PC-9 (cell line): Measurements from ENCODE around the gene TENM4. TPM values are rescaled to one million over a fixed set of nuclear protein-coding genes. Genes with fewer than 3 reads are reported as not detected.

Source experiments
- BruUV-seq: library from RNA; stranded (reverse); fragments of 400-500 nt; replicated peaks from 2 replicates; lab custom pipeline; 2021; lab: Mats Ljungman, UMichigan
- CTCF ChIA-PET: fragments of 300-600 bp; sonication (Branson Sonifier 250); formaldehyde crosslinking; loops from one replicate; lab custom pipeline; 2022; ENCODE audit warnings: antibody characterized with exemption; lab: Charles Lee
- POLR2A ChIA-PET: fragments of 300-600 bp; sonication (Branson Sonifier 250); formaldehyde crosslinking; loops from one replicate; lab custom pipeline; 2022; ENCODE audit warnings: antibody characterized with exemption; ENCODE audit not compliant: unreplicated experiment; lab: Charles Lee
- DNase-seq, 2 experiments: peaks; one replicate each; pipeline versions ENCODE4 v3.0.0 to v3.0.0-alpha.2; 2015 to 2022; ENCODE audit warnings: mixed read lengths in 1 of 2
- H2AFZ ChIP-seq: fragments of 200-600 bp; sonication (generic); 2 replicates; pipeline ENCODE4 v1.8.1; 2017; ENCODE audit warnings: antibody characterized with exemption
- H3F3A ChIP-seq: fragments of 200-600 bp; sonication (generic); 2 replicates; pipeline ENCODE4 v1.8.1; 2017; ENCODE audit warnings: antibody characterized with exemption, mild to moderate bottlenecking, low read depth; ENCODE audit not compliant: insufficient read depth
- H3K27ac ChIP-seq: fragments of 200-600 bp; sonication (generic); 2 replicates; pipeline ENCODE4 v1.6.1; 2016; ENCODE audit warnings: mixed run types
- H3K27me3 ChIP-seq: fragments of 200-600 bp; sonication (generic); 2 replicates; pipeline ENCODE4 v1.6.1; 2016; ENCODE audit warnings: low read depth, mixed run types; ENCODE audit not compliant: insufficient read depth
- H3K36me3 ChIP-seq: fragments of 200-600 bp; sonication (generic); 2 replicates; pipeline ENCODE4 v1.6.1; 2016; ENCODE audit warnings: low read depth, mixed run types
- H3K4me1 ChIP-seq: fragments of 200-600 bp; sonication (generic); replicated peaks from 2 replicates; pipeline ENCODE4 v1.6.1; 2016; ENCODE audit warnings: mixed run types; ENCODE audit not compliant: insufficient read depth
- H3K4me2 ChIP-seq: fragments of 200-600 bp; sonication (generic); 2 replicates; pipeline ENCODE4 v1.6.1; 2017; ENCODE audit warnings: mixed run types
- H3K4me3 ChIP-seq: fragments of 200-600 bp; sonication (generic); 2 replicates; pipeline ENCODE4 v1.6.1; 2016; ENCODE audit warnings: mixed run types
- H3K79me2 ChIP-seq: fragments of 200-600 bp; sonication (generic); 2 replicates; pipeline ENCODE4 v1.6.1; 2017; ENCODE audit warnings: low read depth, mixed run types
- H3K9me2 ChIP-seq: fragments of 200-600 bp; sonication (generic); 2 replicates; pipeline ENCODE4 v1.8.1; 2017; ENCODE audit warnings: mild to moderate bottlenecking; ENCODE audit not compliant: insufficient read depth
- H3K9me3 ChIP-seq: fragments of 200-600 bp; sonication (generic); 2 replicates; pipeline ENCODE4 v1.8.1; 2016; ENCODE audit warnings: low read depth; ENCODE audit not compliant: insufficient read depth
- H4K20me1 ChIP-seq: fragments of 200-600 bp; sonication (generic); 2 replicates; pipeline ENCODE4 v1.8.1; 2017; ENCODE audit not compliant: insufficient read depth
- EZH2 ChIP-seq: fragments of 200-600 bp; sonication (generic); IDR thresholded peaks from 2 replicates; pipeline ENCODE4 v1.8.0; 2017; ENCODE audit warnings: antibody characterized with exemption, low read depth
- intact Hi-C: fragments of 100-400 bp; cut with micrococcal nuclease; formaldehyde crosslinking; loops from one replicate; pipeline ENCODE4 v1.10.0; 2022; ENCODE audit not compliant: unreplicated experiment
- total RNA-seq: library from RNA; stranded (reverse); gene quantifications from 2 replicates; pipeline ENCODE4 v1.2.3, GENCODE V29; 2021
- TF ChIP-seq, protein P1 (sequence below): fragments of 200-600 bp; sonication (generic); conservative IDR thresholded peaks from 2 replicates; pipeline ENCODE4 v1.6.1; 2017; ENCODE audit warnings: mixed run types, antibody characterized with exemption, mild to moderate bottlenecking, moderate library complexity

Gene TENM4
- total RNA-seq, 1 experiment from 2014 or later = not detected

DNA sequence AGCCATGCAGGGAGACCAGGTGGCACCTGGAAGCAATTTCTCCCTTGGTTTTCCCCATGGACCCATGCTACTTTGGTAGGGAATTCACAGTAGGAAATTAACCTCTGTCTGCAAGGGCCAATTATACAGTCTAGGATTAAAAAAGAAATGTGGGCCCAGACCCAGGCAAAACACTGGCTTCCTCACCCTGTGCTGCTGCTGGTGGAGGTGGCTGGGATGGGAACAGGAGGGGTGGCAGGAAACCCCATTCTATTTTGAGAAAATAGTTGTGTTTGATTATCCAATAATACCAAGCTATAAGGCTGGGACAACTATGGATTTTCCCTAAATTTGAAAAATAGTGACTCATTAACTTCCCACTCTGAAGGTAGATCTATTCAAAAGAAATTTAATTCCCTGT is 449.1 kb downstream of the TENM4 start:
- ChIA-PET POLR2A (no interaction called here), CTCF (no interaction called here)
- no peak overlapping the region for H3K27ac ChIP-seq
- TF ChIP-seq, protein P1, sequence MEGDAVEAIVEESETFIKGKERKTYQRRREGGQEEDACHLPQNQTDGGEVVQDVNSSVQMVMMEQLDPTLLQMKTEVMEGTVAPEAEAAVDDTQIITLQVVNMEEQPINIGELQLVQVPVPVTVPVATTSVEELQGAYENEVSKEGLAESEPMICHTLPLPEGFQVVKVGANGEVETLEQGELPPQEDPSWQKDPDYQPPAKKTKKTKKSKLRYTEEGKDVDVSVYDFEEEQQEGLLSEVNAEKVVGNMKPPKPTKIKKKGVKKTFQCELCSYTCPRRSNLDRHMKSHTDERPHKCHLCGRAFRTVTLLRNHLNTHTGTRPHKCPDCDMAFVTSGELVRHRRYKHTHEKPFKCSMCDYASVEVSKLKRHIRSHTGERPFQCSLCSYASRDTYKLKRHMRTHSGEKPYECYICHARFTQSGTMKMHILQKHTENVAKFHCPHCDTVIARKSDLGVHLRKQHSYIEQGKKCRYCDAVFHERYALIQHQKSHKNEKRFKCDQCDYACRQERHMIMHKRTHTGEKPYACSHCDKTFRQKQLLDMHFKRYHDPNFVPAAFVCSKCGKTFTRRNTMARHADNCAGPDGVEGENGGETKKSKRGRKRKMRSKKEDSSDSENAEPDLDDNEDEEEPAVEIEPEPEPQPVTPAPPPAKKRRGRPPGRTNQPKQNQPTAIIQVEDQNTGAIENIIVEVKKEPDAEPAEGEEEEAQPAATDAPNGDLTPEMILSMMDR = no peak
- TF ChIP-seq EZH2 = no peak
- no peak overlapping the region for H3K4me2 ChIP-seq
- H3K4me3 ChIP-seq = no peak overlapping the region
- no peak overlapping the region for H2AFZ ChIP-seq
- intact Hi-C loops = no loop called here
- H3F3A ChIP-seq = no peaks in the 10 kb centered on the region
- H3K79me2 ChIP-seq = no peaks in the 10 kb centered on the region
- peaks cover 83% of the 10 kb centered on the region for H3K27me3 ChIP-seq
- H4K20me1 ChIP-seq = no peaks in the 10 kb centered on the region
- no peaks in the 10 kb centered on the region for H3K36me3 ChIP-seq
- H3K4me1 ChIP-seq = no peaks in the 10 kb centered on the region
- H3K9me3 ChIP-seq = no peaks in the 10 kb centered on the region
- no TSS peak for BruUV-seq
- no peak for DNase-seq
- H3K9me2 ChIP-seq = no peaks in the 10 kb centered on the region

DNA sequence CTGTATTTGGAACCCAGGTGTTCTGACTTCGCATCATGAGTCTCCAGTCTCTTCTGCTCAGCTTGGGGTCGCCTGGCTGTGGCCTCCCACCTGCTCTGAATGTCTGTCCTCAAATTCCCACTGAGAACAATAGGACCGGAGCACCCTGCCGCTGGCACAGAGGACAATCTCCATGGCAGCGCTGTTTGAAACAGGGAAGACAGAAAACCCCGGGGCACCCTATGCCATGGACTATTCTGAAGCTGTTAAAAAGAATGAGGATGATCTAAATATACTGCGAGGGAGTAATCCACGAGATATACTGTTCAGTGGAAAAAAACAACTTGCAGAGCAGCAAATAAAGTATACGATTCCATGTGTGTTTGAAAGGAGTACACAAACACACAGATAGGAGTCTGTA is 450.6 kb downstream of the TENM4 start:
- BruUV-seq = no TSS peak
- ChIA-PET POLR2A (no interaction called here), CTCF (no interaction called here)
- H3K4me3 ChIP-seq = no peak overlapping the region
- no peaks in the 10 kb centered on the region for H3K9me3 ChIP-seq
- intact Hi-C loops = no loop called here
- no peaks in the 10 kb centered on the region for H3K36me3 ChIP-seq
- no peak overlapping the region for H2AFZ ChIP-seq
- H3F3A ChIP-seq = no peaks in the 10 kb centered on the region
- no peak for DNase-seq
- no peak overlapping the region for H3K4me2 ChIP-seq
- TF ChIP-seq EZH2 = no peak
- TF ChIP-seq, protein P1 = no peak
- no peaks in the 10 kb centered on the region for H3K79me2 ChIP-seq
- H3K4me1 ChIP-seq = no peaks in the 10 kb centered on the region
- H4K20me1 ChIP-seq = no peaks in the 10 kb centered on the region
- H3K9me2 ChIP-seq = no peaks in the 10 kb centered on the region
- no peak overlapping the region for H3K27ac ChIP-seq
- H3K27me3 ChIP-seq = peaks cover 87% of the 10 kb centered on the region

DNA sequence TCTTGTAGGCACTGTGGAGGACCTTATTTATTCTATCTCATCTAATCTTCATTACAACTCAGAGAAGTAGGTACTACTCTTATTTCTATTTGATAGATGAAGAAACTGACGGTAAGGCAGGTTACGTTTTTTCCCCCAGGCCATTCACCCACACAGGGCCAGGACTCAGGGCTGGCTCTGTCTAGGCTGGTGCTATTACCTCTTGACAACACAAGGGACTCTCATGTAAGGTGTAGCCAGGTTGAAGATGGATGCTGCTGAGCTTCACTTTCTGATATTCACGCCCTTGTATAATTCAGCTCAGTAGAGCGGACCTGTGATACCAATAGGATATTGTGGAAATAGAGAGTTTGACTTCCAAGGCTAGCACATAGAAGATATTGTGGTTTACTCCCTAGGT is 453.1 kb downstream of the TENM4 start:
- Histone ChIP-seq H3K9me3 (no peaks in the 10 kb centered on the region), H2AFZ (no peak overlapping the region), H3K4me3 (no peak overlapping the region), H3K27me3 (peaks cover 79% of the 10 kb centered on the region), H3F3A (no peaks in the 10 kb centered on the region), H3K27ac (no peak overlapping the region), H3K4me1 (no peaks in the 10 kb centered on the region), H3K9me2 (no peaks in the 10 kb centered on the region), H3K79me2 (no peaks in the 10 kb centered on the region), H4K20me1 (no peaks in the 10 kb centered on the region), H3K36me3 (no peaks in the 10 kb centered on the region), H3K4me2 (no peak overlapping the region)
- no peak for DNase-seq
- ChIA-PET POLR2A (no interaction called here), CTCF (interaction anchor here (0.6 to 1.1 kb wide), 2 partner anchors 76 to 89 kb away, joined by 3 read pairs; no protein-coding TSS in a partner anchor)
- intact Hi-C loops = no loop called here
- TF ChIP-seq, protein P1 = no peak
- no peak for TF ChIP-seq EZH2
- no TSS peak for BruUV-seq
